GM21367 (cell line): ENCODE measurements around the gene PIGL.

ENCODE experiments used
- ATAC-seq: cut with Tn5 transposase; IDR thresholded peaks from one replicate; pipeline ENCODE4 v1.9.1; 2021; ENCODE audit not compliant: unreplicated experiment

Gene PIGL

DNA sequence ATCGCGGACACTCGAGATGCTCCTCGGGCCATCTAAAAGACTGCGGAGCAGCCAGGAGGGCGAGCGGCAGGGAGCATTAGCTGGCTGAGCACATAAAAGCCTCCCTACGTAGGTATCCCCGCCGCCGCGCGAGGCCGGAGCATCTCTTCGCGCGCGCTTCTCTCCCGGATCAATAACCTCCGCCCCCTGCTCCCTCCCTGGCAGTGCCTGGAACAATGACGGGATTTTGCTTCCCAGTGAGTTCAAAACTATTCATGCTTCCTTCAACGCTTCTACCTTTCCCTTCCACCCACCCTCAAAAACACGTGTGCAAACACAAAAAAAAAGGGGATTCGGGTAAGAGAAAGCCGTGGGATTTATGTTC is 135.3 kb downstream of the PIGL start:
- ATAC-seq, result no peak

- ATAC-seq, result peak; percentile 24
Observed at GRCh38 chr17:16352667-16353316, 135.8 kb downstream of the PIGL start.

GRCh38 chr17:16353317-16354174 is 136.5 kb downstream of the PIGL start, which contains the start of gene CENPV:
Gene CENPV (minus strand): TSS chr17:16353469. CDS start chr17:16353436, 33 bp downstream.
- peak; percentile 53 for ATAC-seq

GRCh38 chr17:16354585-16354984 is 137.6 kb downstream of the PIGL start:
- no peak for ATAC-seq

DNA sequence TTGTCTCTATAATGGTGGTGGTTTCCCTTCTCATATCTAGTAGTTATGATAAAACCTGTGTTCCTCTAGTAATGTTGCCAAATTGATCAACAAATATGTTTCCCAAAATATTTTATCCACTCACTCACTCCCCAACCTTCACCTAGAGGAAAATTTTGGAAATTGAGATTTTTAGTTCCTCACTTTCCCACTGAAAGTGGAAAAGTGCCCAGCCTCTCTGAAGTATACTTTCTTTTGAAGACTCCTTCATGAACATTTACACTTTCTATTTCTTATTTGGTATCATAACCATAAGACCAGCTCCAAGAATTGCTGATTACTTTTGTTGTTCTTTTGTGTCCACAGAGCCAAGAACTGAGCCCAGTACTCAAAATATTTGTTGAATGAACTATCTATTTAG is 141.4 kb downstream of the PIGL start:
- ATAC-seq, result no peak

DNA sequence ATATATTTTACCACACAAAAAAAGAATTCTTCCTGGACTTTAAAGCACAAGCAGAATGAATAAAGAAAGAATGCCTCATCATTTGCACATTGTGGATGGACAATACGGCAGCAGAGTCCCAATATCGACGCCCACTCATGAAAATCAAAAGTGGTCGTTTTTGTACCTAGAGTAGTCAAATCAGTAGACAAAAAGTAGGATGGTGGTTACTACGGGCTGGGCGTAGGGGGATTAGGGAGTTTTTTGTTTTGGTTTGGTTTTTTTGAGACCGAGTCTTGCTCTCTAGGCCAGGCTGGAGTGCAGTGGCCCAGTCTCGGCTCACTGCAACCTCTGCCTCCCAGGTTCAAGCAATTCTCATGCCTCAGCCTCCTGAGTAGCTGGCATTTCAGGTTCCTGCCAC is 144.9 kb downstream of the PIGL start:
- no peak for ATAC-seq

DNA sequence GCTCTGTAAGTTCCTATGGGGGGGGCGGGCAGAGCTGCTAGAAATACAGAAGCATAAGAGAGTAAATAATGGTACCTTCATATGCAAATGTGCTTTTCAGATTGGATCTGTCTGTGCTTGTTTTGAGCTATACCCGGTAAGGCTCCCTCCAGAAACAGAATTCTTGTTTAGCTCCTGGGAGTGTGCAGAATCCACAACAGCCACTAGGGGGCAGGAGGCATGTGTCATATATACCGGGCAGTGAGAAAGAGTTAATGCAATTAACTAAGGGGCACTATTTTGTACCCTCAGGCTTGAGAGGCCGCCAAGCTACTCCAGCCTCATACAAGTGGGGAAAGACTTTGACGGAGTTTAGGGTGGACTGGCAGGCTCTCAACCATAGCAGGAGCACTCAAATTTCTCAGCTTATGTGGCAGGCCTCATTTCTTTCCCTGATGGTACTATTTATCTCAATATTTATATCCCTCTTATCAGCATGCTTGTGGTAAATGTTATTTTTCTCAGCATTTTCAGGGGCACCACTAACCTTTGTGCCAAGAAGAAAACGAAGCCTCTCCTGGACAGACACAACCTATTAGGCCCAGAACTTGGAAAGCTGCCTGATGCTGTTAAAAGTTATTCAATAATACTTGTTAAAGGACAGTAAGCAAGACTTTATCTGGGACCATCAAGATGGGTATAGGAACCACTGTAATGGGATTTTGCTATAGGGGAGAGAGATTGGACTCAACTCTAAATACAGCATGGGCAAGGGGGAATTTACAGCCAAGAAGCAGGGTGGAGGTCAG is 146.9 kb downstream of the PIGL start:
- ATAC-seq, result no peak

- ATAC-seq, result no peak
Observed at GRCh38 chr17:16364625-16365024, 147.6 kb downstream of the PIGL start.

DNA sequence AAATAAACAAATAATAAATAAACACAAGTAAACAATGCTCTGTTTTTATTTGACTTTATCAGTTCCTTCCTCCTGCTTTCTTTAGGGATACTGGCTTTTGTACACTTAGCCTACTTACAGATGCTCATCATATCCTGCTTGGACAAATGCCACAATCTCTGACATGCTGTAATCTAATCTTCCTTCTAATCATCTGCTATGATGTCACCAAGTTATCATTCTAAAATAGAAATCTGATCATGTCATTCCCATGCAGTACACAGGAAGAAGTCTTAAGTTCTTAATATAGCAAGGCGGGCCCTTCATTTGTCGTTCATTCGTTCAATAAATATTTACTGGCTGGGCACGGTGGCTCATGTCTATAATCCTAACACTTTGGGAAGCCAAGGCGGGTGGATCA is 154.7 kb downstream of the PIGL start:
- ATAC-seq, result no peak

DNA sequence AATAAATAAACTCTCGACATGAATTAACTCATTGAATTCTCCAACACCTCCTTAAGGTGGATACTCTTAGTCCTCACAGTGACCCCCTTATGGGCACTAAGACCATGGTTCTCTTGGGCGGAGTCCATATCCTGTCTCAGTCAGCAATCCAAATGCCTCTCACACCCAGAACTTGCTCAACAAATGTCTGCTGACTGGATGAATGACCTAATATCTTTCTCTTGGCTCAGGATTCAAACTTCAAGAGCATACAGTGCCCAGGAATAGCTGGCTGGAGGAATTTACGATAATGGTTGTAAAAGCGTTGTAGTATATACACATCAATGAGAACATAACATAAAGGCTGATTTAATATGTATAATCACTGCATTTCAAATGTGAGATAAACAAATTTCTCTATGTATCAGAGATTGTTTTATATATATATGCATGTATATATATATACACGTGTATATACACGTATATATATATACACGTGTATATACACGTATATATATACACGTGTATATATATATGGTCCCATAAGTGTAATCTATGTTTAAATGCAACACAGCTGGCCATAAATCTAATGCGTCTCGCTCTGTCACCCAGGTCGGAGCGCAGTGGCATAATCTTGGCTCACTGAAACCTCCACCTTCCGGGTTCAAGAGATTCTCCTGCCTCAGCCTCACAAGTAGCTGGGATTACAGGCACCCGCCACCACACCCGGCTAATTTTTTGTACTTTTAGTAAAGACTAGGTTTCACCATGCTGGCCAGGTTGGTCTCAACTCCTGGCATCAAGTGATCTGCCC is 157.3 kb downstream of the PIGL start:
- no peak for ATAC-seq
